Choroid plexus epithelial cell (primary cell): ENCODE data around the gene CHRNB1.
A peak's percentile ranks its signal among the peaks of the same experiment; 100 is the strongest.
"Not testable (repeated sequence)": the region's sequence is repeated elsewhere in the genome, so short reads cannot be mapped to it uniquely, and the experiment has no call there.

ENCODE experiments used
- DNase-seq: peaks from one replicate; pipeline ENCODE4 v3.0.0-alpha.2; 2010; ENCODE audit warnings: low read depth
- H3K4me3 ChIP-seq: 2 replicates; pipeline ENCODE4 v1.5.1; 2011; ENCODE audit warnings: low read depth, mild to moderate bottlenecking, control low read depth, low read length, moderate library complexity
- CTCF ChIP-seq: conservative IDR thresholded peaks from 2 replicates; pipeline ENCODE4 v1.5.1; 2011; ENCODE audit warnings: low read depth, mild to moderate bottlenecking, control low read depth, inconsistent platforms, low read length, moderate library complexity

CHRNB1 gene

GRCh38 chr17:7477392-7478275, 32.8 kb downstream of the CHRNB1 start:
- TF ChIP-seq CTCF, result no peak
- DNase-seq, result peak; percentile 88

GRCh38 chr17:7478276-7479212, 33.7 kb downstream of the CHRNB1 start:
- no peak for TF ChIP-seq CTCF
- peak overlapping the region; percentile 76 for H3K4me3 ChIP-seq
- DNase-seq, result peak; percentile 26

More at GRCh38 chr17:7477392-7478275, 32.8 kb downstream of the CHRNB1 start:
- peak overlapping the region; percentile 76 for H3K4me3 ChIP-seq

GRCh38 chr17:7479213-7480088, 34.6 kb downstream of the CHRNB1 start, which contains the start of gene ZBTB4:
Gene ZBTB4, minus strand, starts transcription at chr17:7479631. Its CDS starts 12,830 bp downstream, at chr17:7466801.
- DNase-seq, result peak; percentile 41

GRCh38 chr17:7480089-7480384, 35.2 kb downstream of the CHRNB1 start:
- H3K4me3 ChIP-seq, result peak overlapping the region; percentile 76
- no peak for TF ChIP-seq CTCF
- DNase-seq, result no peak

More at GRCh38 chr17:7479213-7480088, 34.6 kb downstream of the CHRNB1 start, which contains the start of gene ZBTB4:
- peak within 1 kb of the TSS; percentile 76 for H3K4me3 ChIP-seq
- no peak for TF ChIP-seq CTCF

- H3K4me3 ChIP-seq, result not testable (repeated sequence)
Observed at GRCh38 chr17:7481275-7481674, 36.4 kb downstream of the CHRNB1 start, which contains the start of gene SLC35G6. Gene SLC35G6, plus strand, starts transcription at chr17:7481446. Its CDS starts 71 bp downstream, at chr17:7481517.

GRCh38 chr17:7481842-7482741, 37.2 kb downstream of the CHRNB1 start:
- H3K4me3 ChIP-seq, DNase-seq: not testable (repeated sequence)

More at GRCh38 chr17:7481275-7481674, 36.4 kb downstream of the CHRNB1 start, which contains the start of gene SLC35G6:
- not testable (repeated sequence) for DNase-seq

- not testable (repeated sequence) for DNase-seq, H3K4me3 ChIP-seq
Observed at GRCh38 chr17:7482742-7483088, 37.9 kb downstream of the CHRNB1 start.
